Esophagus squamous epithelium (tissue), 4 donors: ENCODE data around the gene UBE2N.

Experiments
- POLR2A ChIP-seq, 4 donors: fragments of 450-650 bp; IDR thresholded peaks; one replicate each; pipeline ENCODE4 v1.6.1; 2017; ENCODE audit warnings: antibody characterized with exemption in 4 of 4, mild to moderate bottlenecking in 4 of 4, moderate library complexity in 3 of 4
- TF ChIP-seq, protein P1 (sequence below), 6 experiments: fragments of 450-650 bp in 4 of 6; fragments of 200-600 bp in 2 of 6; sonication (generic) in 2 of 6; IDR thresholded peaks; one replicate each; pipeline ENCODE4 v1.5.1; 2016 to 2019; ENCODE audit warnings: antibody characterized with exemption in 6 of 6, mild to moderate bottlenecking in 4 of 6, moderate library complexity in 4 of 6

GRCh38 chr12:93422050-93422449 lies 19.7 kb downstream of the UBE2N start:
- TF ChIP-seq, protein P1, sequence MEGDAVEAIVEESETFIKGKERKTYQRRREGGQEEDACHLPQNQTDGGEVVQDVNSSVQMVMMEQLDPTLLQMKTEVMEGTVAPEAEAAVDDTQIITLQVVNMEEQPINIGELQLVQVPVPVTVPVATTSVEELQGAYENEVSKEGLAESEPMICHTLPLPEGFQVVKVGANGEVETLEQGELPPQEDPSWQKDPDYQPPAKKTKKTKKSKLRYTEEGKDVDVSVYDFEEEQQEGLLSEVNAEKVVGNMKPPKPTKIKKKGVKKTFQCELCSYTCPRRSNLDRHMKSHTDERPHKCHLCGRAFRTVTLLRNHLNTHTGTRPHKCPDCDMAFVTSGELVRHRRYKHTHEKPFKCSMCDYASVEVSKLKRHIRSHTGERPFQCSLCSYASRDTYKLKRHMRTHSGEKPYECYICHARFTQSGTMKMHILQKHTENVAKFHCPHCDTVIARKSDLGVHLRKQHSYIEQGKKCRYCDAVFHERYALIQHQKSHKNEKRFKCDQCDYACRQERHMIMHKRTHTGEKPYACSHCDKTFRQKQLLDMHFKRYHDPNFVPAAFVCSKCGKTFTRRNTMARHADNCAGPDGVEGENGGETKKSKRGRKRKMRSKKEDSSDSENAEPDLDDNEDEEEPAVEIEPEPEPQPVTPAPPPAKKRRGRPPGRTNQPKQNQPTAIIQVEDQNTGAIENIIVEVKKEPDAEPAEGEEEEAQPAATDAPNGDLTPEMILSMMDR (IDR thresholded peaks at IDR 0.05) = no peak
- no peak for TF ChIP-seq POLR2A (IDR thresholded peaks at IDR 0.05)
